OCI-LY1 (cell line): Measurements from ENCODE around the gene CYB5RL.
"Not testable (repeated sequence)": the region's sequence is repeated elsewhere in the genome, so short reads cannot be mapped to it uniquely, and the experiment has no call there.

Experiments
- H2AFZ ChIP-seq: fragments of 200-600 bp; sonication (generic), shearing (Covaris generic); 2 replicates; pipeline ENCODE4 v1.6.0; 2014; ENCODE audit warnings: antibody characterized with exemption, mild to moderate bottlenecking, low read length
- H3F3A ChIP-seq: fragments of 200-600 bp; sonication (generic), shearing (Covaris generic); 2 replicates; pipeline ENCODE4 v1.6.0; 2014; ENCODE audit warnings: mild to moderate bottlenecking, antibody characterized with exemption, low read length, moderate library complexity; ENCODE audit not compliant: insufficient read depth
- H3K27ac ChIP-seq: fragments of 200-600 bp; sonication (generic); 2 replicates; pipeline ENCODE4 v1.5.1; 2014; ENCODE audit warnings: low read length, mixed run types, mild to moderate bottlenecking, low read depth; ENCODE audit not compliant: poor library complexity, severe bottlenecking
- H3K27me3 ChIP-seq: fragments of 200-600 bp; sonication (generic); 2 replicates; pipeline ENCODE4 v1.6.0; 2014; ENCODE audit warnings: antibody characterized with exemption, mild to moderate bottlenecking, low read length, moderate library complexity; ENCODE audit not compliant: insufficient read depth
- H3K36me3 ChIP-seq: fragments of 200-600 bp; sonication (generic); 2 replicates; pipeline ENCODE4 v1.6.1; 2014; ENCODE audit warnings: mild to moderate bottlenecking, antibody characterized with exemption, low read length, moderate library complexity, mixed read lengths; ENCODE audit not compliant: insufficient read depth
- H3K4me1 ChIP-seq: fragments of 200-600 bp; sonication (generic); 2 replicates; pipeline ENCODE4 v1.5.1; 2014; ENCODE audit warnings: mild to moderate bottlenecking, low read length, moderate library complexity; ENCODE audit not compliant: insufficient read depth, severe bottlenecking
- H3K4me2 ChIP-seq: fragments of 200-600 bp; sonication (generic), shearing (Covaris generic); 2 replicates; pipeline ENCODE4 v1.6.1; 2014; ENCODE audit warnings: low read length
- H3K4me3 ChIP-seq: fragments of 200-600 bp; sonication (generic); 2 replicates; pipeline ENCODE4 v1.5.1; 2014; ENCODE audit warnings: low read length, low read depth, mild to moderate bottlenecking, mixed read lengths; ENCODE audit not compliant: poor library complexity, severe bottlenecking
- H3K79me2 ChIP-seq: fragments of 200-600 bp; shearing (Covaris generic); 2 replicates; pipeline ENCODE4 v1.6.1; 2016; ENCODE audit warnings: mixed run types, low read length, mixed read lengths; ENCODE audit not compliant: insufficient read depth
- H3K9ac ChIP-seq: fragments of 200-600 bp; sonication (generic), shearing (Covaris generic); 2 replicates; pipeline ENCODE4 v1.6.1; 2014; ENCODE audit warnings: mild to moderate bottlenecking, low read length, mixed read lengths
- H3K9me2 ChIP-seq: fragments of 200-600 bp; sonication (generic), shearing (Covaris generic); 2 replicates; pipeline ENCODE4 v1.6.1; 2014; ENCODE audit warnings: low read depth, mild to moderate bottlenecking, low read length, mixed read lengths
- H3K9me3 ChIP-seq: fragments of 200-600 bp; shearing (Covaris generic); 2 replicates; pipeline ENCODE4 v1.6.1; 2014; ENCODE audit warnings: low read length, mixed read lengths
- H4K20me1 ChIP-seq: fragments of 200-600 bp; sonication (generic), shearing (Covaris generic); 2 replicates; pipeline ENCODE4 v1.6.0; 2016; ENCODE audit warnings: mild to moderate bottlenecking, low read length; ENCODE audit not compliant: insufficient read depth
- EZH2 ChIP-seq: fragments of 200-600 bp; sonication (generic), shearing (Covaris generic); IDR thresholded peaks from 2 replicates; pipeline ENCODE4 v1.8.0; 2017; ENCODE audit warnings: borderline replicate concordance, mixed run types, mild to moderate bottlenecking, antibody characterized with exemption, low read length, moderate library complexity, mixed read lengths
- TF ChIP-seq, protein P1 (sequence below): fragments of 200-600 bp; sonication (generic), shearing (Covaris generic); IDR thresholded peaks from 2 replicates; pipeline ENCODE4 v1.5.1; 2017; ENCODE audit warnings: mild to moderate bottlenecking, antibody characterized with exemption, low read length, moderate library complexity, mixed read lengths

The CYB5RL gene

DNA sequence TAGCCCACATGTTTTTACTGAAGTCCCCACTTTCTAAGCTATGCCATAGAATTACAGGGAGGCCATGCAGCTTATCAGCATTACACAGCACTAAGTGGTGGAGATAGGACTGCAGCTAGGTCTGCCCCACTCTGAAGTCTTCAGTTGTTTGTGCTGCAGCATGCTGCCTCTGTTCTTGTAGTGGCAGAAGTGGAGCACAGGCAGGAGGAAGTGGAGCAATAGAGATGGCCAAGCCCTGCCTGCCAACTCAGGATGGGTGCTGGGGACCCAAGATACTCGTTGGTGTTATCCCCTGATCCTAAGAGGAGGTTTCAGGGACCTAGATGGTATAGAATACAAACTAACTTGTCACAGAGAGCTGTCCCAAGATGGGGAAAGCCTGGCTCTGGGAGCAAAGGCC lies 13.0 kb upstream of the CYB5RL start:
- Histone ChIP-seq H2AFZ (no peak overlapping the region), H3K4me3 (no peak overlapping the region), H3K4me1 (no peaks in the 10 kb centered on the region), H3K27me3 (no peaks in the 10 kb centered on the region), H3K9me2 (no peaks in the 10 kb centered on the region), H3K9ac (no peak overlapping the region), H3K4me2 (no peak overlapping the region), H3K9me3 (no peaks in the 10 kb centered on the region), H3K36me3 (peaks cover 93% of the 10 kb centered on the region), H3K79me2 (no peaks in the 10 kb centered on the region), H3F3A (no peaks in the 10 kb centered on the region), H3K27ac (no peak overlapping the region), H4K20me1 (no peaks in the 10 kb centered on the region)
- TF ChIP-seq EZH2, result no peak
- TF ChIP-seq, protein P1, sequence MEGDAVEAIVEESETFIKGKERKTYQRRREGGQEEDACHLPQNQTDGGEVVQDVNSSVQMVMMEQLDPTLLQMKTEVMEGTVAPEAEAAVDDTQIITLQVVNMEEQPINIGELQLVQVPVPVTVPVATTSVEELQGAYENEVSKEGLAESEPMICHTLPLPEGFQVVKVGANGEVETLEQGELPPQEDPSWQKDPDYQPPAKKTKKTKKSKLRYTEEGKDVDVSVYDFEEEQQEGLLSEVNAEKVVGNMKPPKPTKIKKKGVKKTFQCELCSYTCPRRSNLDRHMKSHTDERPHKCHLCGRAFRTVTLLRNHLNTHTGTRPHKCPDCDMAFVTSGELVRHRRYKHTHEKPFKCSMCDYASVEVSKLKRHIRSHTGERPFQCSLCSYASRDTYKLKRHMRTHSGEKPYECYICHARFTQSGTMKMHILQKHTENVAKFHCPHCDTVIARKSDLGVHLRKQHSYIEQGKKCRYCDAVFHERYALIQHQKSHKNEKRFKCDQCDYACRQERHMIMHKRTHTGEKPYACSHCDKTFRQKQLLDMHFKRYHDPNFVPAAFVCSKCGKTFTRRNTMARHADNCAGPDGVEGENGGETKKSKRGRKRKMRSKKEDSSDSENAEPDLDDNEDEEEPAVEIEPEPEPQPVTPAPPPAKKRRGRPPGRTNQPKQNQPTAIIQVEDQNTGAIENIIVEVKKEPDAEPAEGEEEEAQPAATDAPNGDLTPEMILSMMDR, result no peak

DNA sequence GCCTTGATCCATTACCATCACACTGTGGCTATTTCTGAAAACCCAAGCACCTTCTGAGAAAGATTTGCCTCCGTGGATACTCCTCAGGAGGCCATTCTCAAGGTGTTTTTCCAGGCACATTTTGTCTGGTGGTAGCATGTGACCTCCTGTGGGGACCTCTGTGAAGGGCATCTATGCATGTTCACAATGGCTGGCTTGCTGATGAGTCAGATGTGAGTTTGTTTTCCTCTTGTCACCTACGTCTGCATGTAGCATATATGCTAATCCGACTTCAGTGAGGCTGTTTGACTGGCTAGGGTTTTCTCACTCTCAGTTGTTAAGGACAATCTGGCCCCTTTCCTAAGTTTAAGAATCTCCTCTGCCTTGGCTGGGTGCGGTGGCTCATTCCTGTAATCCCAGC lies 8.1 kb upstream of the CYB5RL start:
- peaks cover 78% of the 10 kb centered on the region for H3K36me3 ChIP-seq
- not testable (repeated sequence) for H3K27ac ChIP-seq

DNA sequence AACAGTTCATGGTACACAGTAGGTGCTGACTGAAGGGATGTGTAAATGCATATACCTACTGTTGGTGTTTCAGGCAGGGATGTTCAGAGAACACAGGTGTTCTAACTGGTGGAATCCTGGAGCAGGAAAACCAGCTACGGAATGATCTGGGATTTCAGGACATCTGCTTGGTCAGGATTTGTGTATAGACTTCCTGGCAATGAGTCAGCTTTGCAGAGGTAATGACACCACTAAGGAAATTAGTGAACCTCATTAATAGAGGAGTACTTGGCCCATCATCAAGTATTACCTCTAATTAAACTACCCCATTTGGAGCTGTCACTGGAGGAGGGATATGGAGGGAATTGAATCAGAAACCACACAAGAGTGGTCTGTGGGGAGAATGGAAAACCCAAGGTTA lies 7.5 kb upstream of the CYB5RL start:
- Histone ChIP-seq H3K36me3 (peaks cover 78% of the 10 kb centered on the region), H3K9me3 (no peaks in the 10 kb centered on the region), H3K9me2 (no peaks in the 10 kb centered on the region), H3K27me3 (no peaks in the 10 kb centered on the region), H3K27ac (no peak overlapping the region), H3K4me3 (no peak overlapping the region), H3K79me2 (peaks cover 6% of the 10 kb centered on the region), H4K20me1 (no peaks in the 10 kb centered on the region), H3K4me2 (no peak overlapping the region), H3K9ac (no peak overlapping the region), H3K4me1 (peaks cover 5% of the 10 kb centered on the region), H2AFZ (no peak overlapping the region), H3F3A (no peaks in the 10 kb centered on the region)
- no peak for TF ChIP-seq EZH2
- TF ChIP-seq, protein P1, result no peak

More for the DNA sequence above, 8.1 kb upstream of the CYB5RL start:
- H4K20me1 ChIP-seq, H3K9me2 ChIP-seq, H3K4me2 ChIP-seq, H3K4me3 ChIP-seq, H3K4me1 ChIP-seq, H3F3A ChIP-seq, H2AFZ ChIP-seq, H3K9ac ChIP-seq, H3K79me2 ChIP-seq, H3K9me3 ChIP-seq, H3K27me3 ChIP-seq: not testable (repeated sequence)

- H3K9ac ChIP-seq, result no peak overlapping the region
- H3K4me1 ChIP-seq, result peaks cover 26% of the 10 kb centered on the region
- H3K4me3 ChIP-seq, result no peak overlapping the region
- no peaks in the 10 kb centered on the region for H3K9me2 ChIP-seq
- H3K4me2 ChIP-seq, result no peak overlapping the region
- H3F3A ChIP-seq, result no peaks in the 10 kb centered on the region
- H3K27ac ChIP-seq, result no peak overlapping the region
- H3K79me2 ChIP-seq, result peaks cover 29% of the 10 kb centered on the region
- no peak overlapping the region for H2AFZ ChIP-seq
- no peaks in the 10 kb centered on the region for H4K20me1 ChIP-seq
- H3K36me3 ChIP-seq, result peaks cover 50% of the 10 kb centered on the region
- no peaks in the 10 kb centered on the region for H3K27me3 ChIP-seq
- TF ChIP-seq, protein P1, result no peak
- TF ChIP-seq EZH2, result no peak
- H3K9me3 ChIP-seq, result no peaks in the 10 kb centered on the region
These were observed 4.4 kb upstream of the CYB5RL start for GRCh38 chr1:54204199-54204598.
